HCT116 (cell line): ENCODE measurements around the gene MRPL34. TPM values are rescaled to one million over a fixed set of nuclear protein-coding genes. Genes with fewer than 3 reads are reported as not detected.

Experiments
- ATAC-seq: fragments of 200-7000 bp; cut with Tn5 transposase; 2 replicates; pipeline ENCODE4 v1.9.1; 2020; ENCODE audit warnings: mild to moderate bottlenecking, moderate library complexity
- BruUV-seq: library from RNA; stranded (reverse); fragments of 400-500 nt; replicated peaks from 2 replicates; lab custom pipeline; 2021; lab: Mats Ljungman, UMichigan
- CTCF ChIA-PET: fragments of 300-600 bp; sonication (Branson Sonifier 250); formaldehyde crosslinking; loops from one replicate; lab custom pipeline; 2021; ENCODE audit warnings: antibody characterized with exemption; lab: Charles Lee
- POLR2A ChIA-PET: fragments of 300-600, 350-600 bp; sonication (Branson Sonifier 250); formaldehyde crosslinking; loops from one replicate; lab custom pipeline; 2021; ENCODE audit warnings: antibody characterized with exemption; lab: Charles Lee
- RAD21 ChIA-PET, 2 experiments: fragments of 300-600 bp; sonication (Branson Sonifier 250); formaldehyde crosslinking; loops; one replicate each; lab custom pipeline; 2023; ENCODE audit warnings: low total read pairs in 2 of 2; ENCODE audit not compliant: uncharacterized antibody in 2 of 2, unreplicated experiment in 2 of 2, low non-redundant PET in 1 of 2; lab: Charles Lee
- DNase-seq: peaks from one replicate; pipeline ENCODE4 v3.0.0-alpha.2; 2010; ENCODE audit warnings: low read depth, low spot score
- H2AFZ ChIP-seq: fragments of 200-600 bp; shearing (Covaris generic), sonication (generic); 2 replicates; pipeline ENCODE4 v1.6.1; 2017; ENCODE audit warnings: low read depth, mixed run types, mixed read lengths, antibody characterized with exemption, low read length; ENCODE audit not compliant: poor library complexity, severe bottlenecking
- H3K27ac ChIP-seq: 2 replicates; pipeline ENCODE4 v1.5.1; 2012; ENCODE audit warnings: low read depth, low read length
- H3K27me3 ChIP-seq: fragments of 200-600 bp; sonication (generic); 2 replicates; pipeline ENCODE4 v1.6.1; 2016; ENCODE audit warnings: mixed run types, low read length, mixed read lengths; ENCODE audit not compliant: insufficient read depth
- H3K36me3 ChIP-seq, 2 experiments: fragments of 200-500 bp in 1 of 2; fragments of 200-600 bp in 1 of 2; sonication (Bioruptor generic) in 1 of 2; sonication (generic) in 1 of 2; 2 replicates each; pipeline versions ENCODE4 v1.5.1 to v1.6.1; 2014 to 2016; ENCODE audit warnings: low read length in 2 of 2, inconsistent platforms in 1 of 2, mixed read lengths in 1 of 2, mixed run types in 1 of 2; ENCODE audit not compliant: insufficient read depth in 2 of 2, control insufficient read depth in 1 of 2
- H3K4me1 ChIP-seq, 2 experiments: fragments of 200-600 bp in 1 of 2; sonication (generic) in 1 of 2; 2 replicates each; pipeline versions ENCODE4 v1.5.1 to v1.6.1; 2012 to 2017; ENCODE audit warnings: low read length in 2 of 2, inconsistent platforms in 1 of 2, mild to moderate bottlenecking in 1 of 2, mixed read lengths in 1 of 2, mixed run types in 1 of 2, moderate library complexity in 1 of 2; ENCODE audit not compliant: insufficient read depth in 2 of 2, control insufficient read depth in 1 of 2
- H3K4me2 ChIP-seq: fragments of 200-600 bp; sonication (generic); 2 replicates; pipeline ENCODE4 v1.6.1; 2017; ENCODE audit warnings: mixed run types, low read length, mixed read lengths
- H3K4me3 ChIP-seq, 2 experiments: fragments of 200-600 bp in 1 of 2; sonication (generic) in 1 of 2; replicated peaks in 1 of 2; 2 replicates each; pipeline ENCODE4 v1.5.1; 2011 to 2016; ENCODE audit warnings: low read length in 2 of 2, control low read depth in 1 of 2, low read depth in 1 of 2, mild to moderate bottlenecking in 1 of 2, mixed read lengths in 1 of 2, mixed run types in 1 of 2
- H3K79me2 ChIP-seq: fragments of 200-600 bp; sonication (generic); 2 replicates; pipeline ENCODE4 v1.6.1; 2017; ENCODE audit warnings: mild to moderate bottlenecking, mixed run types, low read length, moderate library complexity, mixed read lengths; ENCODE audit not compliant: insufficient read depth
- H3K9ac ChIP-seq: fragments of 200-600 bp; sonication (generic); 2 replicates; pipeline ENCODE4 v1.6.1; 2016; ENCODE audit warnings: low read length, mixed read lengths
- H3K9me2 ChIP-seq: fragments of 200-600 bp; sonication (generic), shearing (Covaris generic); 2 replicates; pipeline ENCODE4 v1.6.1; 2017; ENCODE audit warnings: mixed run types, mild to moderate bottlenecking, moderate library complexity; ENCODE audit not compliant: insufficient read depth
- H3K9me3 ChIP-seq, 2 experiments: fragments of 200-500 bp in 1 of 2; fragments of 200-600 bp in 1 of 2; sonication (Bioruptor generic) in 1 of 2; sonication (generic) in 1 of 2; 2 replicates each; pipeline ENCODE4 v1.6.1; 2014 to 2017; ENCODE audit warnings: low read length in 2 of 2, mixed read lengths in 2 of 2, inconsistent platforms in 1 of 2, low read depth in 1 of 2, mild to moderate bottlenecking in 1 of 2, mixed run types in 1 of 2, moderate library complexity in 1 of 2; ENCODE audit not compliant: control insufficient read depth in 1 of 2, insufficient read depth in 1 of 2
- H4K20me1 ChIP-seq: fragments of 200-600 bp; sonication (generic), shearing (Covaris generic); 2 replicates; pipeline ENCODE4 v1.6.1; 2017; ENCODE audit warnings: mixed run types, mild to moderate bottlenecking, moderate library complexity; ENCODE audit not compliant: insufficient read depth
- CBX3 ChIP-seq: IDR thresholded peaks from 2 replicates; pipeline ENCODE4 v1.6.1; 2012; ENCODE audit warnings: low read depth
- ELF1 ChIP-seq: IDR thresholded peaks from 2 replicates; pipeline ENCODE4 v1.6.1; 2012; ENCODE audit warnings: low read depth, borderline replicate concordance
- EZH2 ChIP-seq: fragments of 200-600 bp; sonication (generic); IDR thresholded peaks from 2 replicates; pipeline ENCODE4 v1.6.1; 2017; ENCODE audit warnings: antibody characterized with exemption, mixed run types
- MAX ChIP-seq: IDR thresholded peaks from 2 replicates; pipeline ENCODE4 v1.6.1; 2012
- POLR2A ChIP-seq: IDR thresholded peaks from 2 replicates; pipeline ENCODE4 v1.7.0; 2011; ENCODE audit warnings: borderline replicate concordance; ENCODE audit not compliant: insufficient read depth, insufficient read length; ENCODE audit errors: extremely low read depth
- POLR2AphosphoS5 ChIP-seq: IDR thresholded peaks from 2 replicates; pipeline ENCODE4 v1.6.1; 2011; ENCODE audit warnings: mild to moderate bottlenecking, low read depth, low read length, moderate library complexity
- SIN3A ChIP-seq: IDR thresholded peaks from 2 replicates; pipeline ENCODE4 v1.6.1; 2012; ENCODE audit warnings: low read depth
- SP1 ChIP-seq: IDR thresholded peaks from 2 replicates; pipeline ENCODE4 v1.6.1; 2012; ENCODE audit warnings: low read depth
- TCF7L2 ChIP-seq: IDR thresholded peaks from 2 replicates; pipeline ENCODE4 v1.7.0; 2011; ENCODE audit warnings: borderline replicate concordance, inconsistent platforms; ENCODE audit not compliant: insufficient read depth, insufficient read length; ENCODE audit errors: extremely low read depth
- YY1 ChIP-seq: IDR thresholded peaks from 2 replicates; pipeline ENCODE4 v1.6.1; 2011; ENCODE audit warnings: low read length, low read depth, moderate library complexity, mild to moderate bottlenecking; ENCODE audit not compliant: insufficient replicate concordance; ENCODE audit errors: extremely low read depth
- ZFX ChIP-seq: fragments of 450-650 bp; IDR thresholded peaks from 2 replicates; pipeline ENCODE4 v1.6.1; 2017
- intact Hi-C: fragments of 100-400 bp; cut with micrococcal nuclease; formaldehyde crosslinking; loops from 2 replicates; pipeline ENCODE4 v1.10.0; 2022
- total RNA-seq: library from RNA; stranded (reverse); gene quantifications from one replicate; pipeline ENCODE4 v1.2.1, GENCODE V29; 2021; ENCODE audit not compliant: unreplicated experiment

Gene MRPL34
- total RNA-seq, 1 experiment from 2014 or later: 114 TPM

- no peak for TF ChIP-seq SP1
- TF ChIP-seq CBX3: peak; percentile 48; the same call in 1 of the 2 replicates
These were observed 28.1 kb downstream of the MRPL34 start (continued) for GRCh38 chr19:17333611-17334413.

GRCh38 chr19:17334414-17335409 lies 29.0 kb downstream of the MRPL34 start, which contains the start of gene ANO8:
ANO8 (minus strand) TSS chr19:17334855; CDS start chr19:17334670, 185 bp downstream.
- Histone ChIP-seq H3K27me3 (no peaks in the 10 kb centered on the region), H3K79me2 (peaks cover 21% of the 10 kb centered on the region), H3K27ac (peak within 1 kb of the TSS; percentile 93), H3K4me2 (peak within 1 kb of the TSS; percentile 97), H3K9me2 (no peaks in the 10 kb centered on the region), H2AFZ (no peak within 1 kb of the TSS), H3K36me3 (no peaks in the 10 kb centered on the region; a peak in 1 of 4 replicates), H4K20me1 (no peaks in the 10 kb centered on the region), H3K9me3 (no peaks in the 10 kb centered on the region), H3K4me3 (peak within 1 kb of the TSS; percentile 72 to 99), H3K4me1 (peaks cover 32 to 53% of the 10 kb centered on the region in 2 experiments), H3K9ac (peak within 1 kb of the TSS; percentile 85)
- ChIA-PET CTCF (interaction anchor here (0.7 to 2.2 kb wide), 6 partner anchors 13 to 42 kb away, joined by 4 to 5 read pairs (median 5); partner anchors contain the start of genes DDA1 and MRPL34), RAD21 (interaction anchor here in 1 of 2 experiments (1.0 kb wide), 1 partner anchor 26 kb away, joined by 3 read pairs; the partner anchor contains the start of gene DDA1), POLR2A (interaction anchor here (1.1 to 4.1 kb wide), 4 partner anchors 12 to 525 kb away, joined by 4 to 39 read pairs (median 9); partner anchors contain the start of genes DDA1 and RPL18A)
- no TSS peak for BruUV-seq
- intact Hi-C loops: no loop called here
- peak; percentile 77 for TF ChIP-seq ZFX
- peak; percentile 64 for TF ChIP-seq POLR2AphosphoS5
- TF ChIP-seq YY1: no peak
- TF ChIP-seq POLR2A: peak; percentile 21
- TF ChIP-seq SIN3A: peak; percentile 66; the same call in 1 of the 2 replicates
- TF ChIP-seq TCF7L2: peak; percentile 74
- no peak for TF ChIP-seq EZH2
- TF ChIP-seq MAX: peak; percentile 87
- peak; percentile 95 for TF ChIP-seq SP1
- peak; percentile 31; the same call in 1 of the 2 replicates for TF ChIP-seq CBX3
- no peak for TF ChIP-seq ELF1
- ATAC-seq (peak; percentile 55), DNase-seq (peak; percentile 99)
